GM19023 (cell line): ENCODE results near the gene PRCP.

Experiments
- ATAC-seq: cut with Tn5 transposase; IDR thresholded peaks from one replicate; pipeline ENCODE4 v1.9.1; 2021; ENCODE audit warnings: mild to moderate bottlenecking, moderate library complexity; ENCODE audit not compliant: unreplicated experiment

PRCP gene

DNA sequence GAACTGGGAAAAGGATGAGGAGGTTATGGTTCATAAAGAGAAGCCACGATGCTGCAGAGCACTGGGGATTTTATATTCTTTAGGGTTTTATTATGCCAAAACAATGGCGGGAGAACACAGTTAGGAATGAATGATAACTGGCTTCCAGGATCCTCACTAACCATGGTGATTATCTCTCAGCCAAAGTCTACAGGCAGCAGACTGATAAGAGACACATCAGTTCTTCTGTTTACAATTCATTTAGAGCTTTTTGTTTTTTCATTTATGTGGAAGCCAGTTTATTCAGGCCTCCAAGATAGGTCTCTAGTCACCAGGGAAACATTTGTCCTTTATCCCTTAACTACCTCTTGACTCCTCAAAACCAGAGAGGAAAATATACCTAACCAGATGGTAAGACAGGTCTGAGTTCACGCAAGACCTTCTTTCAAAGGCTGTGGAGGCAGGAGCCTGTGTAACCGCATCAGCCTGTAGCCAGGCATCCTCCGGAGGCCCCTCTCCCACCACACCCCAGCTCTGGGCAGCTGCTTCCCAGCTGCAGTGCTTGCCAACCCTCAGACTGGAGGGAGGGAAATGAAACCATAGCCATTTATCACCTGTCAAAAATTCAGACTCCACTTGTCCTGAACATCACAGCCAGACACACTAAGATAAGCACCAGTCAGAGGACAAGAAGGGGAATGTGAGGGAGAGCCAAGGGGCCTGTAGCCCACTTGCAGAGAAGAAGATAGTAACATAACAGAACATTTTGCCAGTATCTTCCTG lies 109.3 kb downstream of the PRCP start:
- ATAC-seq, result no peak

DNA sequence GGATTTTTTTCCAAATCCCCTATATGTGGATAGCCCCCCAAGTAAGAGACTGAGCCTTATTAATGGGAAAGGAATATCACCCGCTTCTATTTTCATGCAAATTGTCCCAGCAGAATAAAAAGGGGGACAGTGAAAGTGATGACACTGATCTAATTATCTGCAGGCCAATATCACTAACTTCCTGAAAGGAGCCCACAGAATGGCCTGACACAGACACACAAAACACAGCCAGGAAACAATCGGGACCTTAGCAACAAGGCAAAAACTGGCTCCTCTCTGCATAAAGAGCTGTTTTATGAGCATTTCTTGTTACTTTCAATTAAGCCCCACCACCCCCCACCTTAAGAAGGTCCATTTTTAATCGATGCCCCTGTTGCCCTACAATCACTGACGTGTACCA lies 112.2 kb downstream of the PRCP start:
- ATAC-seq, result no peak

DNA sequence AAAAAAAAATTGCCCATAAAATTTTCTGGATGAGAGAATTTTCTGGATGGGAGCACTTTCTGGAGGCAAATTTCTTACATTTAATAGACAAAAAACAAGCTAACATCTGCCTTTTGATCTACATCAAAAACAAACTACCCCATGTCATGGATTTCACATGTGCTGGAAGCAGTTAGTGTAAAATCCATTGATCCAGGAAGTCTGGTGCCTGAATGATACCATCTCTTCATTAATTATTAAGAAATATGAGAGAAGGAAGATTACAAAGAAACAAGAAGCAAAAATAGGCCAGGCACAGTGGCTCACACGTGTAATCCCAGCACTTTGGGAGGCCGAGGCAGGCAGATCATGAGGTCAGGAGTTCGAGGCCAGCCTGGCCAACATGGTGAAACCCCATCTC lies 113.4 kb downstream of the PRCP start:
- no peak for ATAC-seq

DNA sequence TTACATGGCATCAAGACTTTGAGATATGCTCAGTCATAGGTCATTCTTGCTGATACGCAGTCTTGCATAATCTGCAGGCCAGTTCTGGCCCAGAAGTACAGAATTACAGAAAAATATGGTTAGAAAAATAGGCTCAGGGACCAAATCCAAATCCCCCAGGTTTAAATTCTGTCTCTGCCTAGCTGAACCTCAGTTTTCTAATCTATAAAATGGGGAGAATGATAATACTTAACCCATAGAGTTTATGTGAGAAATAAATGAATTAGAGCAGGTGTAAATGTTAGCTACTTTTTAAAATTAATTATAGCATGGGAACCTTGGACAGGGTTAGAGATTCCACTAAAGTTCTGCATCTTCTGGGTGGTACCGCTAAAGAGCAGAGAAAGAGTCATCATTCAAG lies 114.2 kb downstream of the PRCP start:
- no peak for ATAC-seq

DNA sequence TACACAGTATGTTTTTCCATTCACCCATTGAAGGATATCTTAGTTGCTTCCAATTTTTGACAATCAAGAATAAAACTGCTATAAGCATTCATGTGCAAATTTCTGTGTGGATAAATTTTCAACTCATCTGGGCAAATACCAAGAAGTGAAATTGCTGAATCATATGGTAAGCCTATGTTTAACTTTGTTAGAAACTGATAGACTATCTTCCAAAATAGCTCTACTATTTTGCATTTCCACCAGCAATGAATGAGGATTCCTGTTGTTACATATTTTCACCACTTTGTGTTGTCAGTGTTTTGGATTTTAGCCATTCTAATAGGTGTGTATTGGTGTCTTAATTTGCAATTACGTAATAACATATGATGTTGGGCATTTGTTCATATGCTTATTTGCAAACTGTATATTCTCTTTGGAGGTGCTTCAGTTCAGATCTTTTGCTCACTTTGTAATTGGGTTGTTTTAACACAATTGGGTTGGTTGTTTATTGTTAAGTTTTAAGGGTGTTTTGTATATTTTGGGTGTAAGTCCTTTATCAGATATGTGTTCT lies 117.3 kb downstream of the PRCP start:
- no peak for ATAC-seq

DNA sequence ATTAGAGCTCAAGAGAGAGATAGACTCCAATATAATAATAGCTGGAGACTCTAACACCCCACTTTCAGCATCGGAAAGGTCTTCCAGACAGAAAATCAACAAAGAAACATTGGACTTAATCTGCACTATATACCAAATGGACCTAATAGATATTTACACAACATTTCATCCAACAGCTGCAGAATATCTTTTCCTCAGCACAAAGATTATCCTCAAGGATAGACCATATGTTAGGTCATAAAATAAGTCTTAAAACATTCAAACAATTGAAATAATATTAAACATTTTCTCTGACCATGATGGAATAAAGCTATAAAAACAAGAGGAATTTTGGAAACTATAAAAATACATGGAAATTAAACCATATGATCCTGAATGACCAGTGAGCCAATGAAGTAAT lies 121.5 kb downstream of the PRCP start:
- no peak for ATAC-seq

DNA sequence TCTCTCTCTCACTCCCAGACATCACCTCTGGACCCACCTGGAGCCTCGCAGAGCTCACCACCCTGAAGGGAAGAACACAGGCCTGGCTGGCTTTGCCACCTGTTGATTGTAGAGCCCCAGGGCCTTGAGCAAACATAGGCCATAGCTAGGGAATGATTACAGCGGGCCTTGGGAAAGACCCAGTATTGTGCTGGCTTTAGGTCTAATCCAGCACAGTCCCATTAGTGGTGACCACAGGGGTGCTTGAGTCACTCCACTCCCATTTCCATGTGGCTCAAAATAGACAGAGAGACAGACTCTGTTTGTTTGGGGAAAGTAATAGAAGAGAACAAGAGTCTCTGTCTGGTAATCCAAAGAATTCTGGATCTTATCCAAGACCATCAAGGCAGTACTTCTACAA lies 123.9 kb downstream of the PRCP start:
- no peak for ATAC-seq

DNA sequence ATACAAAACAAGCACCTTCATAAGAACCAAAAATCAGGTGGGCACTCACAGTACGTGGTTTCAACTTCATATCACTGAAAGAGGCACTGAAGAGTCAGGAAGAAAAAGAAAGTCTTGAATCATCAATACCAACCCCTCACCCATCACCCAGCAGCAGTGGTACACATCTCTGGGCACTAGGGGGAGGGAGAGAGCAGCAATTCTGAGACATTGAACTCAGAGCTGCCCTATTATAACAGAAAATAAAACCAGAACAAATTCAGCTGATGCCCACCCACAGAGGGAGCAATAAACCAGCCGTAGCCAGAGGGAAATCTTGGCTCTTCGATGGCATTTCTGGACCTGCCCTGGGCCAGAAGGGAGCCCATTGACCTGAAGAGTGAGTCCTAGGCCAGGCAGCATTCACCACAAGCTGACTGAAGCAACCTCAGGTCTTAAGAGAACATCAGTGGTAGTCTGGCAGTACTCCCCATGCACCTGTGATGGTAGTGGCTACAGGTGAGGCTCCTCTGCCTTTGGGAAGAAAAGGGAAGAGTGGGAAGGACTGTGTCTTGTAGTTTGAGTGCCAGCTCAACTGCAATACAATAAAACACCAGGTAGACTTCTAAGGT lies 124.4 kb downstream of the PRCP start:
- ATAC-seq, result no peak

DNA sequence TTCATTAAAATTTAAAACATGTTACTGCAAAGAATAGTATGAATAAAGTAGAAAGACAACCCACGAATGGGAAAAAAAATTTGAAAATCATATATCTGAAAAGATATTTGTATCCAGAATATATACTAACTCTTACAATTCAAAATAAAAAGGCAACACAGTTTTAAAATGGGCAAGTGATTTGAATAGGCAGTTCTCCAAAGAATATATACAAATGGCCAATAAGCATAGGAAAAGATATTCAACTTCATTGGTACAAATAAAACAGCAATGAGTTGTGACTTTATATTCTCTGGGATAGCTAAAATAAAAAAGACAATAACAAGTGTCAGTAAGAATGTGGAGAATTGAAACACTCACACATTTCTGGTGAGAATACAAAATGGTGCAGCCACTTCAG lies 125.0 kb downstream of the PRCP start:
- no peak for ATAC-seq
